SKM-1 treated with dmso at 0.1 percent for 144 hours (cell line): Measurements from ENCODE around the gene KRTAP10-2.
"Not testable (repeated sequence)": the region's sequence is repeated elsewhere in the genome, so short reads cannot be mapped to it uniquely, and the experiment has no call there.

Experiments
- DNase-seq: peaks from one replicate; lab custom pipeline; 2025; ENCODE audit not compliant: unreplicated experiment; lab: John Stamatoyannopoulos, UW

Gene KRTAP10-2

GRCh38 chr21:44583089-44583799 is 31.9 kb upstream of the KRTAP10-2 start:
- no peak for DNase-seq

DNA sequence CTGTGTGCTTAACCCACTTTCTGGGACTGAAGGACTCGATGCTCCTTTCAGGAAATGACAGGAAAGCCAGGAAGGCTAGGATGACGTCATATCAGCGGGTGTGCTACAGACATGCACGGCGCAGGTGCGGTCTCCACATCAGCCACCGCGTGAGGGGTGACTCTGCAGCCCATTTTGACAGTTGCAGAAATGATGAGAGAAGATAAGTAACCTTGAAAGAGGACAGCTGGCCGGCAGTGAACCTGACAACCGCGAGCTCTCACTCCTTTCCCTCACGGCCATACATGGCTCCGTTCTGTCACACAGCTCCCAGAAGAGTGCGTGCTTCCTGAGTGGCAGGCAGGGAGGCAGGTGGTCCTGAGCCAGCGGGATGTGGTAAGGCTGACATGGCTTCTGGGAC is 30.8 kb upstream of the KRTAP10-2 start:
- DNase-seq: peak; percentile 75

DNA sequence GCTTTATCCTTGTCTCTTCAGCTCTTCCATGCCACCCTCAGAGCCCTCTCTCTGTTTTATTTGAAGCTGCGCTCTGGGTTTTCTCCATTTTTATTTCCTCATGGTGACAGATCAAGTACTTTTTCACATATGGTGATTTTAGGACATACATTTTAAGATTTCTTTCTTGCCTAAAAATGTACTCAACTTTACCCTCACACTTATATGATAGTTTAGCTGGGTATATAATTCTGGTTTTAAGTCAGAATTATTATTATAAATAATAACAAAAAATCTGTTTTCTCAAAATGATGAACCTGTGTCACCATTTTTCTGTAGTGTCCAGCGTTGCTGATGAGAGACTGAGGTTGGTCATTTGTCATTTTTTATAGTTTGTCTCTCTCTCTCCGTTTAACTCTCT is 29.9 kb upstream of the KRTAP10-2 start:
- DNase-seq: no peak

DNA sequence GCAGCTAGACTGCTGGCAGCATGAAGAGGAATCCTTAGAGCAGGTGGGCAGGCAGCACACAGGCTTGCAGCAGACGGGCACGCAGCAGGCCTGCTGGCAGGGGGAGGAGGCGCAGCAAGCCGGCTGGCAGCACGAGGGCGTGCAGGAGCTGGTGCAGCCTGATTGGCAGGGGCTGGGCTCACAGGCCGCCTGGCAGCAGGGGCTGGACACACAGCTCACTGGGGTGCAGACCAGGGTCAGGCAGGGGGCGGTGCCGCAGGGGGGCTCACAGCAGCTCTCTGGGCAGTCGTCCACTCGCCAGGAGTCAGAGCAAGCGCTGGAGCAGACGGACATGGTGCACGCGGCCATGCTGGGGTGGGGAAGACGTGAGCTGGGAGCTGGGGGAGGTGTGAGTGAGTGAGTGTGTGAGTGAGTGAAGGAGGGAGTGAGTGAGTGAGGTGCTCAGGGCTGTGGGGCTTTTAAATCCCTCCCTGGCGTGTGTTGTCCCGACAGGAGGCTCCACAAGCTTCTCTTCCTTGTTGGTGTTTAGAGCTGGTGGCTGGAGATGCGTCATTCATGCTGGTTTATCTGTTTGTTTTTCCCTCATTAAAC is 29.0 kb upstream of the KRTAP10-2 start, which contains the start of gene KRTAP10-5:
Gene KRTAP10-5, minus strand, starts transcription at position 374 of the 591 bp plus-strand sequence. Its CDS starts 26 bp downstream, at position 348.
- not testable (repeated sequence) for DNase-seq

DNA sequence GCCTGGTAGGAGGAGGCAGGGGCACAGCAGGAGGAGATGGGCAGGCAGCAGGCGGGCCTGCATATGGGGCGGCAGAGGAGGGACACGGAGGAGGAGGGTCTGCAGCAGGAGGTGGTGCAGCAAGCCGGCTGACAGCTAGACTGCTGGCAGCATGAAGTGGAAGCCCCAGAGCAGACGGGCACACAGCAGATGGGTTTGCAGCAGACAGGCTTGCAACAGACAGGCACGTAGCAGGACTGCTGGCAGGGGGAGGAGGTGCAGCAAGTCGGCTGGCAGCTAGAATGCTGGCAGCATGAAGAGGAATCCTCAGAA is 28.5 kb upstream of the KRTAP10-2 start:
- no peak for DNase-seq

DNA sequence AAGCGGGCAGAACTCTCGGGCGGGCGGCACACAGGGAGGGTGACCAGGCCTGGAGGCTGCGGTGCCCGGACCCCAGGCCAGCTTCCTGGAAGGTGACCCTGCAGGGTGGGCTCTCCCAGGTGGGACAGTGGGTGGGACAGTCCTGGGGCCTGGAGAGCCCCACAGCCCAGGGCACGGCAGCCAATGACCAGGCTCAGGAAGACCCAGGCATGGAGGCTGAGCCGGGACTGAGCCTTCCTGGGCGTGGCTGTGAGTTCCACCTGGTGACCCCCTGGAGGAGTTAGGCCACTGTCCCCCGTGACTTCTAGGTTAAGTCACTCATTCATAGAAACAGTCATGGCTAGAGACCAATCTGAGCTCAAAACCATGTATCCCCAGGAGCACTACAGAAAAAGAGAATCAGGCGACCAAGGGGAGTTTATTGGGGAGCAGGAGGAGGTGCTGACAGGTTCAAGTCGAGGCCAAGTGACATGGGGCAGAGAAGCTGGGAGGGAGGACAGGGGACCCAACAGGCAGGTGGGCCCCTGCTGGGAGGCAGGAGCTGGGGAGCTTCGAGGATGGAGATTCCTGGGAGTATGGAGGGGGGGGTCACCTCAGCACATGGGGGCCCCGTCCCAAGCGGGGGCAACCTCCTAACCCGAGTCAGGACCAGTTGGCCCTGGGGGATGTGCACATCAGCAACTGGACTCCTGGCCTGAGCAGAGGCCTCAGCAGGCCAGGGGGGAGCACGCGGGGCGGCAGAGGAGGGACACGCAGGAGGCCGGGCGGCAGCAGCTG is 27.9 kb upstream of the KRTAP10-2 start:
- no peak for DNase-seq

- DNase-seq: no peak
Measured at GRCh38 chr21:44578371-44579055, 27.2 kb upstream of the KRTAP10-2 start.

GRCh38 chr21:44576025-44576420 is 24.7 kb upstream of the KRTAP10-2 start:
- no peak for DNase-seq

GRCh38 chr21:44575307-44576024 is 24.2 kb upstream of the KRTAP10-2 start:
- no peak for DNase-seq

- no peak for DNase-seq
Measured at GRCh38 chr21:44574457-44575306, 23.4 kb upstream of the KRTAP10-2 start.

- not testable (repeated sequence) for DNase-seq
Measured at GRCh38 chr21:44573630-44574456, 22.5 kb upstream of the KRTAP10-2 start, which contains the start of gene KRTAP10-4. Gene KRTAP10-4, plus strand, starts transcription at chr21:44573729. Its CDS starts 30 bp downstream, at chr21:44573759.

GRCh38 chr21:44572959-44573583 is 21.8 kb upstream of the KRTAP10-2 start:
- no peak for DNase-seq

- no peak for DNase-seq
Measured at GRCh38 chr21:44571844-44572782, 20.8 kb upstream of the KRTAP10-2 start.

DNA sequence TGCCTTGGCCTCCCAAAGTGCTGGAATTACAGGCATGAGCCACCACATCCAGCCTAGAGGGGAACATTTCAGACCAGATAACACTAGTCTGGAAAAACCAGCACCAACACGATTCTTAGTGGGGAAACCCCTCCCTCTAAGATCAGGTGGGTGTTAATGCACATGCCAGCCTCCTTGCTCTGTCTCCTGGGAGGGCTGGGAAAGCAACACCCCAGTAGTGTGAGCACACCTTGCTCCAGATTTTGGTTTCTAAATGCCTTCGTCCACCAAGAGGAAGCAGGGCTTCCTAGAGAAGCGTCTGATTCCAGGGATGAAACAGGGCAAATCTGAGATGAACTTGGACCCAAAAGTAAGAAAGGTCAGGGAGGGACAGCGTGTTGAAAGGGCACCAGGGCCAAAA is 20.0 kb upstream of the KRTAP10-2 start:
- DNase-seq: no peak

GRCh38 chr21:44569861-44570517 is 18.7 kb upstream of the KRTAP10-2 start:
- DNase-seq: no peak

- DNase-seq: no peak
Measured at GRCh38 chr21:44568667-44569556, 17.6 kb upstream of the KRTAP10-2 start.
